IMR-90 (cell line): ENCODE results near the gene KIF15. TPM values are rescaled to one million over a fixed set of nuclear protein-coding genes. Genes with fewer than 3 reads are reported as not detected.

Experiments used
- ATAC-seq: fragments of 200-7000 bp; cut with Tn5 transposase; 2 replicates; pipeline ENCODE4 v1.9.1; 2020; ENCODE audit warnings: low read depth, mild to moderate bottlenecking, moderate library complexity
- BruUV-seq: library from RNA; stranded (reverse); fragments of 400-500 nt; replicated peaks from 2 replicates; lab custom pipeline; 2021; lab: Mats Ljungman, UMichigan
- CTCF ChIA-PET: fragments of 300-600 bp; formaldehyde crosslinking; extraction: SDS; loops from one replicate; lab custom pipeline; 2021; ENCODE audit warnings: antibody characterized with exemption; lab: Yijun Ruan, JAX
- POLR2A ChIA-PET: fragments of 300-600 bp; sonication (Branson Sonifier 250); formaldehyde crosslinking; loops from one replicate; lab custom pipeline; 2022; ENCODE audit warnings: antibody characterized with exemption; ENCODE audit not compliant: unreplicated experiment; lab: Charles Lee
- DNase-seq: peaks from one replicate; pipeline ENCODE4 v3.0.0; 2013
- H2AFZ ChIP-seq: replicated peaks from 2 replicates; pipeline ENCODE3; 2013; ENCODE audit warnings: low read length, mild to moderate bottlenecking; ENCODE audit not compliant: poor library complexity
- H2AK5ac ChIP-seq: 2 replicates; pipeline ENCODE4 v1.6.1; 2013; ENCODE audit warnings: low read depth, low read length, inconsistent platforms
- H2AK9ac ChIP-seq: replicated peaks from 2 replicates; pipeline ENCODE3; 2013; ENCODE audit warnings: mild to moderate bottlenecking, low read depth, low read length, moderate library complexity; ENCODE audit not compliant: poor library complexity
- H2BK120ac ChIP-seq: 2 replicates; pipeline ENCODE4 v1.6.1; 2013; ENCODE audit warnings: low read depth, low read length, inconsistent platforms
- H2BK15ac ChIP-seq: 3 replicates; pipeline ENCODE4 v1.6.1; 2013; ENCODE audit warnings: low read depth, low read length, inconsistent platforms
- H2BK20ac ChIP-seq: 2 replicates; pipeline ENCODE4 v1.6.1; 2013; ENCODE audit warnings: low read depth, mild to moderate bottlenecking, inconsistent platforms, low read length, moderate library complexity
- H2BK5ac ChIP-seq: 2 replicates; pipeline ENCODE4 v1.6.1; 2013; ENCODE audit warnings: mild to moderate bottlenecking, low read depth, low read length, inconsistent platforms; ENCODE audit not compliant: poor library complexity, severe bottlenecking
- H3K14ac ChIP-seq: replicated peaks from 2 replicates; pipeline ENCODE4 v1.6.1; 2013; ENCODE audit warnings: low read depth, low read length, inconsistent platforms
- H3K18ac ChIP-seq: 2 replicates; pipeline ENCODE4 v1.6.1; 2013; ENCODE audit warnings: low read depth, low read length, control low read depth
- H3K23ac ChIP-seq: 2 replicates; pipeline ENCODE4 v1.6.1; 2013; ENCODE audit warnings: low read depth, low read length, inconsistent platforms
- H3K27ac ChIP-seq: 2 replicates; pipeline ENCODE4 v1.5.1; 2013; ENCODE audit warnings: mild to moderate bottlenecking, control low read depth, low read length; ENCODE audit not compliant: insufficient read depth
- H3K27me3 ChIP-seq: 2 replicates; pipeline ENCODE4 v1.6.1; 2013; ENCODE audit warnings: low read length; ENCODE audit not compliant: control insufficient read depth, insufficient read depth
- H3K36me3 ChIP-seq: 2 replicates; pipeline ENCODE4 v1.6.1; 2013; ENCODE audit warnings: low read length, mixed read lengths; ENCODE audit not compliant: control insufficient read depth, insufficient read depth
- H3K4ac ChIP-seq: 2 replicates; pipeline ENCODE4 v1.6.1; 2013; ENCODE audit warnings: low read depth, low read length, inconsistent platforms
- H3K4me1 ChIP-seq: 2 replicates; pipeline ENCODE4 v1.6.1; 2013; ENCODE audit warnings: low read length, mixed read lengths; ENCODE audit not compliant: control insufficient read depth, insufficient read depth
- H3K4me2 ChIP-seq: 2 replicates; pipeline ENCODE4 v1.6.1; 2013; ENCODE audit warnings: low read depth, mild to moderate bottlenecking, control low read depth, low read length, moderate library complexity
- H3K4me3 ChIP-seq: 2 replicates; pipeline ENCODE4 v1.5.1; 2013; ENCODE audit warnings: low read depth, mild to moderate bottlenecking, control low read depth, low read length, moderate library complexity; ENCODE audit not compliant: insufficient read depth
- H3K56ac ChIP-seq: 2 replicates; pipeline ENCODE4 v1.6.1; 2013; ENCODE audit warnings: low read length, inconsistent platforms; ENCODE audit not compliant: insufficient read depth; ENCODE audit errors: extremely low read depth
- H3K79me1 ChIP-seq, 2 experiments: 2 replicates each; pipeline ENCODE4 v1.6.1; 2013; ENCODE audit warnings: low read length in 2 of 2, inconsistent platforms in 1 of 2, low read depth in 1 of 2
- H3K9ac ChIP-seq: 2 replicates; pipeline ENCODE4 v1.6.1; 2013; ENCODE audit warnings: low read depth, low read length, control low read depth
- H3K9me1 ChIP-seq: 2 replicates; pipeline ENCODE4 v1.6.1; 2013; ENCODE audit warnings: low read length, inconsistent platforms; ENCODE audit not compliant: insufficient read depth
- H3K9me3 ChIP-seq: 2 replicates; pipeline ENCODE4 v1.6.1; 2013; ENCODE audit warnings: low read length; ENCODE audit not compliant: control insufficient read depth, insufficient read depth
- H4K20me1 ChIP-seq: 2 replicates; pipeline ENCODE4 v1.6.1; 2013; ENCODE audit warnings: low read length, inconsistent platforms; ENCODE audit not compliant: insufficient read depth
- H4K5ac ChIP-seq: 2 replicates; pipeline ENCODE4 v1.6.1; 2013; ENCODE audit warnings: mild to moderate bottlenecking, low read depth, low read length, control low read depth
- H4K8ac ChIP-seq, 2 experiments: 2 replicates each; pipeline ENCODE4 v1.6.1; 2013; ENCODE audit warnings: low read depth in 2 of 2, low read length in 2 of 2, control low read depth in 1 of 2, inconsistent platforms in 1 of 2
- H4K91ac ChIP-seq: 2 replicates; pipeline ENCODE4 v1.6.1; 2013; ENCODE audit warnings: low read depth, low read length, inconsistent platforms; ENCODE audit not compliant: insufficient read depth
- BHLHE40 ChIP-seq: fragments of 150-350 bp; IDR thresholded peaks from 2 replicates; pipeline ENCODE4 v1.6.1; 2016; ENCODE audit warnings: mild to moderate bottlenecking, low read depth, low read length
- CEBPB ChIP-seq: IDR thresholded peaks from 2 replicates; pipeline ENCODE4 v1.6.1; 2012; ENCODE audit warnings: low read depth, low read length, improper control_type of control experiment
- CHD1 ChIP-seq: IDR thresholded peaks from 2 replicates; pipeline ENCODE4 v1.6.1; 2012; ENCODE audit warnings: low read depth, low read length, improper control_type of control experiment
- FOS ChIP-seq: fragments of 150-350 bp; IDR thresholded peaks from 2 replicates; pipeline ENCODE4 v1.6.1; 2016; ENCODE audit warnings: low read depth, low read length
- MAFK ChIP-seq: IDR thresholded peaks from 2 replicates; pipeline ENCODE4 v1.6.1; 2012; ENCODE audit warnings: low read depth, low read length, improper control_type of control experiment
- MAZ ChIP-seq: IDR thresholded peaks from 2 replicates; pipeline ENCODE4 v1.6.1; 2012; ENCODE audit warnings: low read depth, mild to moderate bottlenecking, low read length, improper control_type of control experiment, moderate library complexity, borderline replicate concordance
- MXI1 ChIP-seq: IDR thresholded peaks from 2 replicates; pipeline ENCODE4 v1.6.1; 2012; ENCODE audit warnings: low read depth, mild to moderate bottlenecking, low read length, moderate library complexity, borderline replicate concordance
- NFE2L2 ChIP-seq: fragments of 150-350 bp; IDR thresholded peaks from 2 replicates; pipeline ENCODE4 v1.6.1; 2016; ENCODE audit warnings: low read depth, mild to moderate bottlenecking, low read length
- POLR2A ChIP-seq: IDR thresholded peaks from 2 replicates; pipeline ENCODE4 v1.6.1; 2012; ENCODE audit warnings: mild to moderate bottlenecking, low read depth, low read length
- RAD21 ChIP-seq: IDR thresholded peaks from 2 replicates; pipeline ENCODE4 v1.6.1; 2012; ENCODE audit warnings: low read length, improper control_type of control experiment
- RCOR1 ChIP-seq: IDR thresholded peaks from 2 replicates; pipeline ENCODE4 v1.6.1; 2012; ENCODE audit warnings: mild to moderate bottlenecking, low read length, improper control_type of control experiment; ENCODE audit not compliant: insufficient replicate concordance
- RFX5 ChIP-seq: IDR thresholded peaks from 2 replicates; pipeline ENCODE4 v1.8.0; 2012; ENCODE audit warnings: low read depth, mild to moderate bottlenecking, low read length, moderate library complexity
- SMC3 ChIP-seq: fragments of 150-350 bp; IDR thresholded peaks from 2 replicates; pipeline ENCODE4 v1.6.1; 2016; ENCODE audit warnings: low read depth, mild to moderate bottlenecking, antibody characterized with exemption, low read length, moderate library complexity
- WGBS, 2 experiments: methylation state at CpG; one replicate each; pipeline versions ENCODE4 v1.1.5 to v1.1.7; 2013; ENCODE audit warnings: missing lambda C conversion rate in 2 of 2; ENCODE audit not compliant: insufficient read length in 1 of 2; ENCODE audit errors: extremely low coverage in 2 of 2; 5-methylcytosine and 5-hydroxymethylcytosine counted together
- dilution Hi-C: fragments of 300-500 bp; cut with HindIII; formaldehyde crosslinking; loops from one replicate; pipeline ENCODE4 v1.14.3; 2018; ENCODE audit warnings: low sequenced_read_pairs; ENCODE audit not compliant: unreplicated experiment
- in situ Hi-C: fragments of 300-500 bp; cut with MboI; formaldehyde crosslinking; loops from 3 replicates; pipeline ENCODE4 v1.14.3; 2019; ENCODE audit warnings: low sequenced_read_pairs, inconsistent platforms, mixed read lengths
- intact Hi-C: fragments of 100-400 bp; cut with micrococcal nuclease; formaldehyde crosslinking; loops from 2 replicates; pipeline ENCODE4 v1.10.0; 2022
- polyA plus RNA-seq, 3 experiments: library from polyadenylated mRNA; depleted of rRNA; stranded (reverse); fragments of >200 nt; gene quantifications; 2 replicates each; pipeline ENCODE4 v1.2.3, GENCODE V29; 2012; ENCODE audit warnings: low replicate concordance in 1 of 3
- total RNA-seq: library from RNA; depleted of rRNA; stranded (reverse); fragments of >200 nt; gene quantifications from 2 replicates; pipeline ENCODE4 v1.2.3, GENCODE V29; 2012
- TF ChIP-seq, protein P1 (sequence below): conservative IDR thresholded peaks from 2 replicates; pipeline ENCODE4 v1.5.1; 2012; ENCODE audit warnings: mild to moderate bottlenecking, low read depth, low read length, improper control_type of control experiment
- TF ChIP-seq, protein P2 (sequence below): fragments of 150-350 bp; IDR thresholded peaks from 2 replicates; pipeline ENCODE4 v1.6.1; 2017; ENCODE audit warnings: mild to moderate bottlenecking, antibody characterized with exemption, low read length, low read depth
- TF ChIP-seq, protein P3 (sequence below): fragments of 150-350 bp; IDR thresholded peaks from 2 replicates; pipeline ENCODE4 v1.6.1; 2016; ENCODE audit warnings: low read depth, mild to moderate bottlenecking, low read length, moderate library complexity, borderline replicate concordance

The KIF15 gene
- total and polyA plus RNA-seq, 2 of the 4 experiments (the other 2 are of a cell fraction), result 3.7 to 8.4 TPM

DNA sequence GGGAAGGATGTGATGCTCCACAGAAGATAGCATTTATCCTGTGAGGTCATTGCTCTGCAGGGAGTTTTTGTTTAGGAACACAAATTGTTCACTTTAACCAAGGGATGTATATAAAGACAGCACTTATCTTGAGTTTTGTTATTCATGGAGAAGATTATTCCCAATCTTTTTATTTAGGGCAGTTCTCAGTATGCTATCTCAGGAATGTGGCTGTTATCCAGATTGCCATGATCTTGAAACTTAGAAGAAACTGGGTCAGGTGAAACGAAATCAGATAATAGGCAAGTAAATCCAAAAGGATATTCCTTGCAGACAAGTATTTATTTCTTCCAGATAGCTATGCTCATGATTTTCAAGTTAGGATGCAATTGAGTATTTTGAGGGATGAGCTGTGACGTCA lies 80.8 kb downstream of the KIF15 start:
- H4K8ac ChIP-seq, result no peak overlapping the region
- no peaks in the 10 kb centered on the region for H3K9me1 ChIP-seq
- intact Hi-C loops, result no loop called here
- BruUV-seq, result no TSS peak
- H3K27ac ChIP-seq, result no peak overlapping the region
- TF ChIP-seq SMC3 (no peak), BHLHE40 (no peak), RFX5 (no peak), MAZ (no peak), NFE2L2 (no peak), CHD1 (no peak), POLR2A (no peak), RAD21 (no peak), MAFK (no peak), CEBPB (no peak), RCOR1 (no peak), FOS (no peak), MXI1 (no peak)
- TF ChIP-seq, protein P1, sequence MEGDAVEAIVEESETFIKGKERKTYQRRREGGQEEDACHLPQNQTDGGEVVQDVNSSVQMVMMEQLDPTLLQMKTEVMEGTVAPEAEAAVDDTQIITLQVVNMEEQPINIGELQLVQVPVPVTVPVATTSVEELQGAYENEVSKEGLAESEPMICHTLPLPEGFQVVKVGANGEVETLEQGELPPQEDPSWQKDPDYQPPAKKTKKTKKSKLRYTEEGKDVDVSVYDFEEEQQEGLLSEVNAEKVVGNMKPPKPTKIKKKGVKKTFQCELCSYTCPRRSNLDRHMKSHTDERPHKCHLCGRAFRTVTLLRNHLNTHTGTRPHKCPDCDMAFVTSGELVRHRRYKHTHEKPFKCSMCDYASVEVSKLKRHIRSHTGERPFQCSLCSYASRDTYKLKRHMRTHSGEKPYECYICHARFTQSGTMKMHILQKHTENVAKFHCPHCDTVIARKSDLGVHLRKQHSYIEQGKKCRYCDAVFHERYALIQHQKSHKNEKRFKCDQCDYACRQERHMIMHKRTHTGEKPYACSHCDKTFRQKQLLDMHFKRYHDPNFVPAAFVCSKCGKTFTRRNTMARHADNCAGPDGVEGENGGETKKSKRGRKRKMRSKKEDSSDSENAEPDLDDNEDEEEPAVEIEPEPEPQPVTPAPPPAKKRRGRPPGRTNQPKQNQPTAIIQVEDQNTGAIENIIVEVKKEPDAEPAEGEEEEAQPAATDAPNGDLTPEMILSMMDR, result no peak
- TF ChIP-seq, protein P2, sequence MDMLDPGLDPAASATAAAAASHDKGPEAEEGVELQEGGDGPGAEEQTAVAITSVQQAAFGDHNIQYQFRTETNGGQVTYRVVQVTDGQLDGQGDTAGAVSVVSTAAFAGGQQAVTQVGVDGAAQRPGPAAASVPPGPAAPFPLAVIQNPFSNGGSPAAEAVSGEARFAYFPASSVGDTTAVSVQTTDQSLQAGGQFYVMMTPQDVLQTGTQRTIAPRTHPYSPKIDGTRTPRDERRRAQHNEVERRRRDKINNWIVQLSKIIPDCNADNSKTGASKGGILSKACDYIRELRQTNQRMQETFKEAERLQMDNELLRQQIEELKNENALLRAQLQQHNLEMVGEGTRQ, result no peak
- TF ChIP-seq, protein P3, sequence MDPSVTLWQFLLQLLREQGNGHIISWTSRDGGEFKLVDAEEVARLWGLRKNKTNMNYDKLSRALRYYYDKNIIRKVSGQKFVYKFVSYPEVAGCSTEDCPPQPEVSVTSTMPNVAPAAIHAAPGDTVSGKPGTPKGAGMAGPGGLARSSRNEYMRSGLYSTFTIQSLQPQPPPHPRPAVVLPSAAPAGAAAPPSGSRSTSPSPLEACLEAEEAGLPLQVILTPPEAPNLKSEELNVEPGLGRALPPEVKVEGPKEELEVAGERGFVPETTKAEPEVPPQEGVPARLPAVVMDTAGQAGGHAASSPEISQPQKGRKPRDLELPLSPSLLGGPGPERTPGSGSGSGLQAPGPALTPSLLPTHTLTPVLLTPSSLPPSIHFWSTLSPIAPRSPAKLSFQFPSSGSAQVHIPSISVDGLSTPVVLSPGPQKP, result no peak
- dilution Hi-C loops, result no loop called here
- CTCF ChIA-PET, result no interaction called here
- no CpG with 5 or more reads among the region's 2 CpGs for WGBS, 2 experiments
- POLR2A ChIA-PET, result no interaction called here
- no peak overlapping the region for H2BK15ac ChIP-seq
- in situ Hi-C loops, result no loop called here
- no peak overlapping the region for H3K56ac ChIP-seq
- no peak overlapping the region for H3K14ac ChIP-seq
- no peaks in the 10 kb centered on the region for H3K4me1 ChIP-seq
- no peaks in the 10 kb centered on the region for H3K79me1 ChIP-seq
- no peak overlapping the region for H2BK20ac ChIP-seq
- no peak overlapping the region for H3K4me3 ChIP-seq
- ATAC-seq (no peak), DNase-seq (no peak)
- H2BK120ac ChIP-seq, result no peak overlapping the region
- no peaks in the 10 kb centered on the region for H4K20me1 ChIP-seq
- no peak overlapping the region for H2AK5ac ChIP-seq
- no peak overlapping the region for H3K18ac ChIP-seq
- H3K9ac ChIP-seq, result no peak overlapping the region
- H3K36me3 ChIP-seq, result peaks cover 5% of the 10 kb centered on the region
- no peak overlapping the region for H2AFZ ChIP-seq
- H3K23ac ChIP-seq, result no peak overlapping the region
- H2BK5ac ChIP-seq, result no peak overlapping the region
- no peak overlapping the region for H2AK9ac ChIP-seq
- H4K5ac ChIP-seq, result no peak overlapping the region
- no peak overlapping the region for H3K4ac ChIP-seq
- no peaks in the 10 kb centered on the region for H3K9me3 ChIP-seq
- H3K4me2 ChIP-seq, result no peak overlapping the region
- no peak overlapping the region for H4K91ac ChIP-seq
- H3K27me3 ChIP-seq, result no peaks in the 10 kb centered on the region
